ENCODE measurements around the gene ANTXR2.
"Not testable (repeated sequence)": the region's sequence is repeated elsewhere in the genome, so short reads cannot be mapped to it uniquely, and the experiment has no call there.

The ANTXR2 gene

DNA sequence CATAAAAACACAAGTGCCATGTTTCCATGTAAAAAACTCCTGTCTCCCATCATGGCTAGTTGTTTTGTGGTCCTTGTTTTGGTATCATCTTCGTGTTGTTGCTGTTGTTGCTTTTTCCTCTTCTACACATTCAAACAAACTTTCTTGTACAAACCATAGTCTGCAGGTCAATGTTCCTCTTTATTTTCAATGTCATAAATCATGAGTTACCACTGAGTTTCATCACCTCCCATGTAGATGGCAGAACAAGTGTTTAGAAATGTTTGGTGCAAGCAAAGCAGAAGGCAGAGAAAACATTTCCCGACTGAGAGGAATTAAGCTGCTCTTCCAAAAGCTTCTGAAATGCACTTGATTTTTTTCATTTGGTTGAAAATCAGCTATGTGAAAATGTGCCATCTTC lies 166.0 kb downstream of the ANTXR2 start:
- no peak for DNase-seq

DNA sequence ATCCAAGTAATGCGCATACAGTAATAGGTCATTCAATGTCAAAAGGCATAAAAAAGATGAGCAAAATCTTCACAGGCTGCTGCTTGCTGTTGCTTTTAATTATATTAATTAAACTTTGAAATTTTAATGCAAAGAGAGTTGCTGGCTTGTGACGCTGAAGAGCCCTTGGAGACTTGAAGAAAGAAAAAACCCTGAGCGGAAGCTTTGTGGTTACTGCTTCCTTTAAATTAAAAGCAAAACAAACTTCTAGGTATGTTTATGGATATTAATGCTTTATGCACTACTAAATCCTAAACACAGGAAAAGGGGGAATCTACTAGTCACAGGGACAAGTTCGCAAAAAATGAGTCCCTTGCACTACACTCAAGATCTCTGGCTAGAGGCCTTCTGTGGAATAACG lies 166.7 kb downstream of the ANTXR2 start:
- no peak for DNase-seq

DNA sequence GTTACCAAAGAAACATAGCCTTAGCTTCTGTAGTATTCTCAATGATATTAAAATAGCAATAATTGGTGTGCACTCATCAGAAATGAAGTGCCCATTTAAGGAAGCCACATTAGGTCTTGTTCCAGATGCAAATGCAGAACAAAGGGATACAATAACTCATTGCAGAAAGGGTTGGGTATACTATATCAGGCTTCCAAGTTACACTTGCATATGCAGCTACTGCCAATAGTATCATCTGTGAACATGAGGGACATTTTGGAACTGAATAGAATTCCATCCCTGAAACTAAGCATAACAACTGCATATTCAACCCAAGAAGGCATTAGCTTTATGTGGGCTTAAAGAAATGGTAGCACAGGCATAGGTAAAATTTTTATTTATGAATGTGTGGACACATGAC lies 167.8 kb downstream of the ANTXR2 start:
- DNase-seq: no peak

DNA sequence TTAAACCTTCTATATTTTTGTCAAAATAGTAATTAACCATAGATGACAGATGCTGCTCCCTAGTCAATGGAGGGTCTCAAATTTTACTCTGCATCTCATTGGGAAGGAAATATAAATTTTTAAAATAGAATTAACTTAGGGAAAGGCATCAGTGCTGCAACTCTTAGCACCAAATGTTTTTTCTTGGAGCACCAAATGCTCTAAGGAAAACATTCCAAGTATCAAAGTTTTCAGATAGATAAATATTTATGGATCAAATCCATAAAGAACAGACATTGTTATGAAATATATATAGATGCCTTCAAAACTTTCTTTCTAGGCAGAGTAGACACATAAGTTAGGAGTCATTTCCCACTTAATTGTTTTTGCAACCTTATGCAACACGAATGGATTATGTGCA lies 168.7 kb downstream of the ANTXR2 start:
- DNase-seq: no peak

DNA sequence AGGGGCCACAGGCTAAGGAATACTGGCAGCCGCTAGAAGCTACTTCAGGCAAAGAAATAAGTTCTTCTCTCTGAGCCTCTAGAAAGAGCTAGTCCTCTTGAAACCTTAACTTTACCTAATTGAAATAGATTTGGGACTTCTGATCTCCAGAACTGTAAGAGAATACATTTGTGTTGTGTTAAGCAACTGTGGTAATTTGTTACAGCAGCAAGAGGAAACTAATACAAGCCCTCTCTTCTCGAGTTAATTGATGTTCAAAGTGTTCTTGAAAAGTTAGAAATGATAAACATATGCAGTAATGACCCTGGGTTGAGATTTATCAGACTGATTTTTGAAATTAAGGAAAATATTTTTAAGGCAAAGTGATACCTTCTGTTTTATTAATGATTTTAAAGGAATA lies 172.8 kb downstream of the ANTXR2 start:
- DNase-seq: no peak

DNA sequence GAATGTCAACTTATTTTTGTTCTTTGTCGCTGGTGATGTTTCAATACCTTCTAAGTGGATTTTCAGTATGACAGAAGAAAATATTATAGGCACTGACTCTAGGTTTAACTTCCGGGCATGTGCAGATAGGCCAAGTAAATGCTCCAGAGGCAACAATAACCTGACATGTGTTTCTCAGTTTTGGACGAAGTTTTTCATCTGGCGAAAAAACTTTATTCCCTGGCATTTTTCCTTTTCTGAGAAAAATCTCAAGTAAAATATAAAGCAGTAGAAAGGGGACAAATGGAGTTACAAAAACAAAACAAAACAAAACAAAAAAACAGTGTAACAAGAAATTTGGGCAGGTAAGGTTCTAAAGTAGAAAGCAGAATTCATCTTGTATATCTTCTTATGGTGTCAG lies 173.5 kb downstream of the ANTXR2 start:
- no peak for DNase-seq

DNA sequence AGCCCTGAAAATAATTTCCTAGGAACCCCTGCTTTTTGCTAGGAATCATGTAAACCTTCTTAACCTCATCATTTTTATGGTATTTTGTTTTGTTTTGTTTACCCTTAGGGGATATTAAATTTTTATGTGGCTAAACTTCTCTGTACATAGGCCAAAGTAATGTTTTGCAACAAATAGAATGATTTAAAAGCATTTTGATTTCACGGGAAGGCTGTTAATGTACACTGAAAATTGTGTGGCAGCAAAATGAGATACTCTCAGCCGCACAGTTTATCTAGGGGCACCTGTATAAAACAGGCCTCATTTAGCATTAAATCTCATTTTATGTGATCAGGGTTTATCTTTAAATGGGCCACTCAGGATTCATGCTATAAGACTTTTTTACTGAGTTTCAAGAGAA lies 175.0 kb downstream of the ANTXR2 start:
- DNase-seq: no peak

DNA sequence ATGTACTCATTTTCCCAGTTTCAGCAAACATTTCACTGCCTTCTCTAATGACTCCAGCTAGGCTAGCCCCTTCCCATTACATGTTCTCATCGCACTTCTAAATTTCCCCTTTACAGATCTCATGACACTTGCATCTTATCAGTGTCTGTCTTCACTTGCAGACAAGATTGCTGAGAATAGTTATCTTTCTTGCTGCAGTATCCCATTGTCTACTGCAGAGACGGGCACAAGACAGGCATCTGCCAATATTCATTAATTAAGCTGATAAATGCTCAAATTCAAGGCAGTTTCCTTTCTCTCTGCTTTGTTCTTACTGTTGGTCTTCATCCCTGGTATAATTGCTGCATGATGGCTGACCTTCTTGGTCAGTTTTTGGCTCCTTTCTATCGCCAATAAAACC lies 175.9 kb downstream of the ANTXR2 start:
- no peak for DNase-seq

DNA sequence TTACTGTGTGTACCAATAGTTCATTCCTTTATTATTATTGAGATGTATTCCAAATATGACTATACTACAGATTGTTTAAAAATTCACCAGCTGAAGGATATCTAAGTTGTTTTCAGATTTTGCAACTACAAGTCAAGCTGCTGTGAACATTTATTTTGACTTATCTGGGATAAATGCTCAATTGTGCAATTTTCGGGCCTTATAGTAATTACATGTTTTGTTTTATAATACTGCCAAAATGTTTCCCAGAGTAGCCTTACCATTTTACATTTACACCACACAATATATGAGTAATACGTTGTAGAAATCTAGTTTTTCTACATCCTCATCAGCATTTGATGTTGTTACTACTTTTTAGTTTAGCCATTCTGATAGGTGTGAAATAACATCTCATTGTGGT lies 179.6 kb downstream of the ANTXR2 start:
- no peak for DNase-seq

DNA sequence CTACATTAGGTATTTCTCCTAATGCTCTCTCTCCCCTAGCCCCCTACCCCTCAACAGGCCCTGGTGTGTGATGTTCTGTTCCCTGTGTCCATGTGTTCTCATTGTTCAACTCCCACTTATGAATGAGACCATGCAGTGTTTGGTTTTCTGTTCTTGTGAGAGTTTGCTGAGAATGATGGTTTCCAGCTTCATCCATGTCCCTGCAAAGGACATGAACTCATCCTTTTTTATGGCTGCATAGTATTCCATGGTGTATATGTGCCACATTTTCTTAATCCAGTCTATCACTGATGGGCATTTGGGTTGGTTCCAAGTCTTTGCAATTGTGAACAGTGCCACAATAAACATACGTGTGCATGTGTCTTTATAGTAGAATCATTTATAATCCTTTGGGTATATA lies 184.0 kb downstream of the ANTXR2 start:
- not testable (repeated sequence) for DNase-seq

DNA sequence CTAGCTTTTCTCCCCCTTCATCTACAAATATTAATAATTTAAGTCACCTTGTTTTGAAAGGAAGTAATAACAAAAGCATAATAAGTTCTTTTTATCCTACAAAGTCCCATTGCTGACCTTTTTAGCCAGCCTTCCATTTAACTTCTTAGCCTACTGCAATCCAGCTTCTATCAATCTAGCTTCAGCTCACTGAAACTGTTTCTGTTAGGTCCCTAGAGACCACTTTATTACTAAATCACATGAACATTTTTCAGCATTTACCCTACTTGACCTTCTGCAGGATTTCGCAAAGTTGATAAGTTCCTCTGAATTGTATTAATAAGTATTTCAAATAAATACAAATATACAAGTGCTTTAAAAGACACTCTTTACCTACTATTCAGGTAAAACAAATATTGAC lies 186.5 kb downstream of the ANTXR2 start:
- DNase-seq: no peak

DNA sequence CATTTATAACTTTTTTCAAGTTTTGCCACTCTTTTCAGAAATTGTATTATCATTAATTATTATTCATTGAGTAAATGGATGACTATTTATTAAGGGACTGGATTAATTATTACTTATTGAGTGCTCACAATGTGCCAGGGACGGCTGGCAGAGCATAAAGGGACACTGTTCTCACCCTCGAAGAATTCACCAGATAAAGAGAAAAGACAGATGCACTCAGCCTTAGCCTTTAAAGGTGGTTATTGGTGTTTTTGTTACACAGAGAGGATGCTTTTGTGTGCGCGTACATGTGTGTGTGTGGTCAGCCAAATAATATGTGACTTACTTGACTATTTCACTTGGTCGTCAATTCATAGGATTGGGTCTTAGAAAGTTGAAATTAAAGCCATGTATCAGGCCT lies 187.0 kb downstream of the ANTXR2 start:
- no peak for DNase-seq

DNA sequence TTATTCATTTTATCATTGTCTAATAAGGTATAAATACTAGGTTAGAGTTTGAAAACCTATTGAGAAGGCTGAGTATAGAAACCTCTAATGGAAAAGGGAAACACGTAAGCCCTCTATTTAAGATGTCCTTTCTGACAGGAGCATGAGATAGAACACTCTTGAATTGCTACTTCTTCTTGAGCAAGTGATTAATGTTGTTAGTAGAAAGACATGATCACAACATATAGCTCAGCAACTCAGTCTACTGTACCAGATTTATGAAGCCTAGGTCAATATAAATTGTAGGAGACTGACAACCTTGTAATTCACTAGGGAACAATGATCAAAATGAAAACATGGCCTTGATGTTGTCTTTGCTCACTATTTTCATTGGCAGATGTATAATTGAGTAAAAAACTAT lies 189.7 kb downstream of the ANTXR2 start:
- DNase-seq: no peak

DNA sequence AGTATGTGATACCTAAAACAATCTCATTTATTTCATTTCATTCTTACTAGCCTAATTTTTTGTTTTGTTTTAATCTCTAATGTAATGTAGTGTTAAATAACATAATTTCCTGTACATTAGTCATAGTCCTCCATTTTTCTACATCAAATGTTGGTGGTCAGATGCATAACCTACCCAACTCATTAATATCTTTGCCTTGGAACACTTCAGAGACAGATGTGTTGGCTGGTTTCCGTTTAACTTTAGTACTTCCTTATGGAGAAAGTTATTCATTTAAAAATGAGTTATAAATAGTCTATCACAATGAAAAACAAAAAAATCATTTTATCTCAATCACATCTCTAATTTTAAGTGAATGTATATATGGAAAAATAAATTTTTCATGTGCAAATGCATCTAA lies 190.2 kb downstream of the ANTXR2 start:
- DNase-seq: no peak

DNA sequence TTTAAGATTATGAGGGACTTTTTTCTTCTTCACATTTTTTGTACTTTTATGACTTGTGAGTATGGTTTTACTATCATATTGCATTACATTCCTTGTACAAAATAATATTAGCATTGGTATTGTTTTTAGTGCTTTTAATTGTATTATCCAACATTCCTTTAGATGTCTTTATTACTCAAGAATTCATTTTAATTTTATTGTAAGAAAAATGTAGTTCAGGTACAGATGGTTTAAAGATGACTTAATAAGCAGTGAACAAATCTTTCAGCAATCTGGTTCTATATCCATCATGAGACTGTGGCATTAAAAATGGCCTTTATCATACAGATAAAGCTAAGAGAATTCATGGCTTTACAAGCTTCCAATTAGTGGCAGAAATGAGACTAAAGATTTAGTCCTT lies 191.6 kb downstream of the ANTXR2 start:
- DNase-seq: no peak

DNA sequence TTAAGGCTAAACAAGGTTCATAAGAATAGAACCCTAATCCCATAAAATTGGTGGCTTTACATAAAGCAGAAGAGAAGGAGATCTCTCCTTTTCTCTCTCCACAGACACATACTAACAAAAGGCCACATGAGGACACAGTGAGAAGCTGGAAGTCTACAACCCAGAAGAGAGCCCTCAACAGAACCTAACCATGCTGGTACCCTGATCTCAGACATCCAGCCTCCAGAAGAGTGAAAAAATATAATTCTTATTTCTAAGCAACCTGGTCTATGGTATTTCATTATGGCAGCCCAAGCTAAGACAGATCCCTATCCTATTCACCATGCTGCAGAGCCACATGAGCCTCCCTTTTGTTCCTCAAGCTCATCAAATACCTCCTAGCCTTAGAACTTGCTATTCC lies 195.5 kb downstream of the ANTXR2 start:
- no peak for DNase-seq

DNA sequence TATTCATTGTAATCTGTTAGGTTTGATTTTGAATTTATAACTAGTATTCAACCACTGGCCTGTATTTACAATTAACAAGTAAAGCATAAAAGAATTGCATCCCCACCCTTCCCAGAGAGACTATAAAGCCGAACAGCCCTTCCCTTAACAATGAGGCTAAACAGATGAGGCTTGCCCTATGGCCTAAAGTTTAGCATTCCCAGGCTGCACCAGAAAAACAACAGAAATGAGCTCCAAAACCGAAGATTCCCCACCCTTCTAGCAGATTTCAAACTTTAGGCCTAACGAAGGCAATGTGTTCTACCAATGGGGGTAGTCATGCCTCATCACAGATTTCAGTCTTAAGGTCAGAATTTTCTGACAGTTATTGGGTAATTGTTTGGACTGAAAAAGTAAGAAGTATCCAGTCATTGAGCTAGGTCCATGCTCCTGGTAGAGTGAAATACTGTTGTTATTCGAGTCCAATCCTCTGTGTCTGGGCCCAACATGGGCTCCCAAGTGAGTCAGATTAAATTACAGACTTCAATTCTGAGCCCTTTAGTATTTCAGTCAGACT lies 197.6 kb downstream of the ANTXR2 start:
- no peak for DNase-seq

DNA sequence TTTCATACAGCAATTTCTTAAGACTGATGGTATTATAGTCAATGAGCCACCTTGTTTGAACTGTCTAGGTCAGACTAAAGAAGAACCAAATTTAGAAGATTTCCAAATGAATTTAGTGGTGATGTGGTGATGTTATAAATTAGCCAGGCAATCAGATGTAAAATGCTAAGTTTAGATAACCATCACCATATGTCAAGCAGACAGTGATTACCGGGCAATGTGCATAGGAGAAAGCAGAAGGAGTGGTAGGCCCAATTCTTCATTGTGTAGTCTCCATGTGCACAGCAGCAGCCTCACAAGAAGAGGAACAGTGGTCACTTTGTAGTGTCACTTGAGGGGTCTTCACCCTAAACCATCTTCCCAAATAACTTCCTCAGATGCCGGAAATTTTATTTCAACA lies 198.8 kb downstream of the ANTXR2 start:
- no peak for DNase-seq

DNA sequence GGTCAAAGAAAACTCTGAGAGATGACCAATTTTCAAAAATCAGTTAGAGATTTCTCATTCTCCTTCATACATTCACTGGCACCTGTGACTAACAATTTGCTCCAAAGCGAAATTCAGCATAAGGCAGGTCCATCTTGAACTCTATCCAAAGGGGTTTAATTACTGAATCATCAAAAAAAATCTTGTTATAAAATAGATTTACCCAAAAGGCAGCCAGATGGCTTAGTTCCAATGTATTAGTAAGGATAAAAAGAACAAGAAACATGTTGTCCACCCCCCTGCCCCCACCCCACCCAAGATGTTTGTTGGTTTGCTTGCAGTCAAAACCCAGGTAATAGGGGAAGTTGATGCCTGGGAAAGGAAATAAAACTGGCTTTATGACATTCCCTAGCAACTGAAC lies 200.3 kb downstream of the ANTXR2 start:
- no peak for DNase-seq

DNA sequence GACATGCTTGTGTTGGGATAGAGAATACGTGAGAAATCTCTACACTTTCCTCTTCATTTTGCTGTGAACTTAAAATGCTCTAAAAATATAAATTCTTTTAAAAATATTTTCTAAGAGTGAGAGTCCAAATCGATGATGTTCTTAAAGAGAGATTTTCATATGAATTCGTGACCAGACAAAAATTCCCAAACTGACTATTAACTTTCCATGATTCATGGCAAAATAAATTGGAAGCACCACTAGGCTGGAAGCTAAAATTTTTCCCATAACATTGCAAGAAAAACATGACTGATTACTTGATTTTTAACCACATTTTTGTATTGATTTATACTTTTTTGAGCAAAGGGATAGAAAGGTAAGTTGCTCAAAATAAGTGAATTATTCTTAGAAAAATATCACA lies 201.1 kb downstream of the ANTXR2 start:
- DNase-seq: no peak

DNA sequence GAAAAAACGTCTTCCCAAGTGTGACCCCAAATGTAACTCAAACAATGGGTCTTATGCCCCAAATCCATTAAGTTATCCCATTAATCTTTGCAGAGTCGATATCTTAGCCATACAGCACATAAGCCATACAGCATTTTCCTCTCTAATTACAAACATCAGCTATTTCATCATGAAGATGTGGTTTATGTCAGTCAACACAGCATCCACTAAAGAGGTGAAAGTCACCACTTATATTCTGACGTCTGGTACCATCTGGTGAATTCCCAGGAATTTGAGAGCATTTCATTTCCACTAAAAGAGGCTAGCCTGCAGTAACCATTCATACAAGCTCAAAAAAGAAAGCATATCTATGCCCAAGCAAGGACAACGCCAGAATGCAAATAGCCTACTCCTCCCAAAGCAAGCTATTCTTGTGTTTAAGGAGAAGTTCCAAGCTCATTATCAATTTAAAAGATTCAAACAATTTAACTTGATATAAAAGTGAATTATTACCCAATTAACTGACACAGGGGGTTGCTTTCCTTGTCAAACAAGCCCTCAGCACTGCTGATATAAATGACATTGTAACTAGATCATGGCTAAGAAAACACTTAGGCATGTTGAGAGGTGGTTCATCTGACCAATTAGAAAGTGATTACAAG lies 203.3 kb downstream of the ANTXR2 start:
- DNase-seq: no peak

DNA sequence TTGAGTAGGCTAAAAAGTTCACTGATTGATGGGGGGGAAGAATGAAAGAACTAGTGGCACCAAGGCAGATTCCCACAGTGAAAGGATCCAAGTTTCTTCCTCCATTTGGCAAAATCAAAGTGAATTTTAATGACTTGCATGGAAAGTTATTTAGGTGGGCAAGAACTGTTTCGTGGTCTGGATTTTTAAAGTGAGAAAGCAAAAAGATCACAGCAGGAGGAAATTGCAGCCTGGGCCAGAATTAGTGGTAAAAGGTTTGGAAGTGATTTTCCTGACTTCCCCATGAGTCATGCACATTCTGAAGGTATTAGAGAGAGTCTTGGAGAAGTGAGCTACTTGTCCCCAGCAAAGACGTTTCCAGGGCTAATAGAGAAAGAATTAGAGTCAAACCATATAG lies 207.8 kb downstream of the ANTXR2 start:
- DNase-seq: peak; percentile 85

DNA sequence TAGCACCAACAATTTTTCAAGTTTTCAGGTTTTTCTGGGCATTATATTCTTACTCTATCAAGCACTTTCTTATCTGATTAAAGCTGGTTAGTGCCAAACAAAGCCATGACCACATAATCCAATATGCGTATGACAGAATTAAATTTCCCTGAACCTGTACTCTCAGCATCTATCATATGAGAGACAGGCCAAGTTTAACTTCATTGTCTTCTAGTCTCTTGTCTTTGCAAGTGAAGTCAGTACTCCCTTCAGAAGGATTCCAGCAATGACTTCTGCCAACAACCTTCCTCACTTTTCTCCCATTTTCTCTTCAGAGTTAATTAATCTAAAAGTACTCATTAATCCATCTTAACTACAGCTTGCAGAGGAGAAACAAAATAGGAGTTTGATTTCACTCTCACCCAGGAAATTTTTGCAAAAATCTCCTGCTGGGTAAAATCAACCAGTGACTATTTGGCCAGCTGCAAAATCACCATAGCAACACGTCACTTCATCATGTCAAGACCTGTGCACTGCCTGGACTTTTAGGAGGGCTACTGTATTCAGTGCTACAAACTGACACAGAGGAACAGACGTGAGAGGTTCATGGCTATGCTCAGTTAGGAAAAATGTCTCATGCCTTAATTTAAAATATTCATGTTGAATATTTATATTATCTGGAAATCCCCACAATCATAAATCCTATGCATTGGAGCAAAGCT lies 208.4 kb downstream of the ANTXR2 start:
- no peak for DNase-seq

DNA sequence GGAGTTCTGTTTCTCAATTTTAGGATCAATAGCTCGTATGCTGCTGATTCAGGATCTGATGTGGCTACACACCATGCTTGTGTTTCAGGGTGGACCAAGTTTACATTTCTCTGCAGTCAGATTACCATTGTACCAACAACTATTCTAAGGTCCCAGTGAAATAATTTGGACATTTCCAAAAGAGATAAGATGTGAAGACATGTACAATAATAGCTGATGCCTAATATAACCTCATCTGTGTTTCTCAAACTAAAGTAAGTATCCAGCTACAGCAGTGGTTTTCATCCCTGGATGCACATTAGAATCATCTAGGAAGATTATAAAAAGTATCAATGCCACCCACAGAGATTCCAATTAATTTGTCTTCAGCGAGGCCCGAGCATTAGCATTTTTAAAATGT lies 209.7 kb downstream of the ANTXR2 start:
- DNase-seq: no peak

DNA sequence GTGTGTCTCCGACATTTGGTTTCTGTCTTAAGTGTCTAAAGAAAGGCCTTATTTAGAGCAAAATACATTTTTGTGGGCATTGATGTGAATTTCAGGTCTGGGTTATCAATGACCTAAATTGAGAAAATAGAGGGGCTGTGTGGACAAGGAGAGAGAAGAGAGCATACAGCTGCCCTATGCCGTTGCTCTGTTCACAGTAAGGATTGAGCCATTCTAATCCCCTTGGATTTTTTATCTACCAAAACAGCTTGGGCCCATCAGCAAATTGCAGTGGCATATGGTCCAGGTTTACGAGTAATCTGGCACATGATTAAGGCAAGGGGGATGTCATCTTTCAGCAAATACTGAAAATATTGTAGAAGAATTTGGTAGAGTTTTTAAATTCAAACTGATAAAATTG lies 210.2 kb downstream of the ANTXR2 start:
- DNase-seq: no peak

All from fibroblast of skin of scalp (primary cell).